Kasumi-1 (cell line): ENCODE measurements around the gene IDH3G.

ENCODE experiments used
- DNase-seq, 2 experiments: peaks; one replicate each; lab custom pipeline; 2025; lab: John Stamatoyannopoulos, UW

Gene IDH3G

DNA sequence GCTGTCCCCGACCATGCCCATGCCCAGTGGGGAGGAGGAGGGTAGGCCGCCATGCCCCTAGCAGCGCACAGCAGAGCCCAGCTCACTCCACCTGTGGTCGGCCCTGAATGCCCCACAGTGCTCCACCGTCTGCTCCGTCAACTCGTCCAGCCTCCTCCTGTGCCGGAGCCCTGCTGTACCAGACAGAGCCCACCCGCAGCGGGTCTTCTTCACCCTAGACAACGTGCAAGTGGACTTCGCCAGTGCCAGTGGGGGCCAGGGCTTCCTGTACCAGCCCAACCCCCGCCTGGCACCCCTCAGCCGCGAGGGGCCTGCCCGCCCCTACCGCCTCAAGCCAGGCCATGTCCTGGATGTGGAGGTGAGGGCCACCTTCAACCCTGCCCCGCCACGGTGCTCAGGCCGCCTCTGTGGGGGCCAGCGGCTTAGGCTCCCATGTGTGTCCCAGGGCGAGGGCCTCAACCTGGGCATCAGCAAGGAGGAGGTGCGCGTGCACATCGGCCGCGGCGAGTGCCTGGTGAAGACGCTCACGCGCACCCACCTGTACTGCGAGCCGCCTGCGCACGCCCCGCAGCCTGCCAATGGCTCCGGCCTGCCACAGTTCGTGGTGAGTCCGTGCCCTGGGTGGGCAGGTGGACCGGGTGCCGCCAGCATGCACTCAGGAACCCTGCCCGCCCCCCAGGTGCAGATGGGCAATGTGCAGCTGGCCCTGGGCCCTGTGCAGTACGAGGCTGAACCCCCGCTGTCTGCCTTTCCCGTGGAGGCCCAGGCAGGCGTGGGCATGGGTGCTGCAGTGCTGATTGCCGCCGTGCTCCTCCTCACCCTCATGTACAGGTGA lies 20.2 kb downstream of the IDH3G start:
- DNase-seq: no peak

DNA sequence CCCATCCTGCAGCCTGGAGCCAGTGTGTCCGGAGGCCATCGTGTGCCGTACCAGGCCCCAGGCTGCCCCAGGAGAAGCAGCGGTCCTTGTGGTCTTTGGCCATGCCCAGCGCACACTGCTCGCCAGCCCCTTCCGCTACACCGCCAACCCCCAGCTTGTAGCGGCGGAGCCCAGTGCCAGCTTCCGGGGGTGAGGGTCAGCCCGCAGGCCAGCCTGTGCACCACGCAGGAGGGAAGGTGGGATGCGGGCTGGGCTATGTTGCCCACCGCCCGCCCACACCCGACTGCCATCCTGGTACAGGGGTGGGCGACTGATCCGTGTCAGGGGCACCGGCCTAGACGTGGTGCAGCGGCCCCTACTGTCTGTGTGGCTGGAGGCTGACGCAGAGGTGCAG lies 21.0 kb downstream of the IDH3G start:
- no peak for DNase-seq

DNA sequence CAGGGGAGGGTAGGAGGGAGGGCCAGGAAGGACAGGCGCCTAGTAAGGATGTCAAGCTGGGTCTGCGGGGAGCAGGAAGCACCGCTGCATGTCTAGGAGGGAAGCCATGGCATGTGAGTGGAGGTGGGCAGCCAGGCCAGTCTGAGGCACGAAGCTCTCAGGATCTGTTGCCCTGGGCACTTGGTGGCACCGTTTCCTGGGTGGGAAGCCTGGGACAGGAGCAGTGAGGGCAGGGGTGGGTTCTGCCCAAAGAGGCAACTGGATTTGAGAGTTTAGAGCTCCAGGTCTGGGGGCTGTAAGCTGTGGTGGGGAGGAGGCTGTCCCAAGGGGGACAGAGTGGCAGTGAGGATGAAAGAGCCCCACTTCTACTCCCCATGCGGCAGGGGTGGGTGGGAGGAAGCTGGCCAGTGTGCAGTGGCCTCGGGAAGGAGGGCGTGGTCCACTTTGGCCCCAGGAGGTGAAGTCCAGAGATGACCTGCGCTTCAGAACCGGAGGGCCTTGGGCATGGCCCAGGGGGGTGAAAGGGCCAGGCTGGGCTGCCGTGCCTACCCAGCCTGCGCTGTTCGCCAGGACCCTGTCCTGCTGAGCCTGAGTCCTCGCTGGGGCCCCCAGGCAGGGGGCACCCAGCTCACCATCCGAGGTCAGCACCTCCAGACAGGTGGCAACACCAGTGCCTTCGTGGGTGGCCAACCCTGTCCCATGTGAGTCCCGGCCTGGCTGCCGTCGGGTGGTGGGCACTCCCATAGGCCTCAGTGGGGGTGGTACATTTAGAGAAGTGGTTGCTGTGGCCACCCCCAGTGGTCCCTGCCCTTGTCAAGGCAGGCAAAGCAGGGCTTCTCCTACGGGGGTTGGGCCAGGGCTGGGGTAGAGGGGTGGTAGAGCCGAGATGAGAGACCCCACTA lies 21.6 kb downstream of the IDH3G start:
- no peak for DNase-seq

DNA sequence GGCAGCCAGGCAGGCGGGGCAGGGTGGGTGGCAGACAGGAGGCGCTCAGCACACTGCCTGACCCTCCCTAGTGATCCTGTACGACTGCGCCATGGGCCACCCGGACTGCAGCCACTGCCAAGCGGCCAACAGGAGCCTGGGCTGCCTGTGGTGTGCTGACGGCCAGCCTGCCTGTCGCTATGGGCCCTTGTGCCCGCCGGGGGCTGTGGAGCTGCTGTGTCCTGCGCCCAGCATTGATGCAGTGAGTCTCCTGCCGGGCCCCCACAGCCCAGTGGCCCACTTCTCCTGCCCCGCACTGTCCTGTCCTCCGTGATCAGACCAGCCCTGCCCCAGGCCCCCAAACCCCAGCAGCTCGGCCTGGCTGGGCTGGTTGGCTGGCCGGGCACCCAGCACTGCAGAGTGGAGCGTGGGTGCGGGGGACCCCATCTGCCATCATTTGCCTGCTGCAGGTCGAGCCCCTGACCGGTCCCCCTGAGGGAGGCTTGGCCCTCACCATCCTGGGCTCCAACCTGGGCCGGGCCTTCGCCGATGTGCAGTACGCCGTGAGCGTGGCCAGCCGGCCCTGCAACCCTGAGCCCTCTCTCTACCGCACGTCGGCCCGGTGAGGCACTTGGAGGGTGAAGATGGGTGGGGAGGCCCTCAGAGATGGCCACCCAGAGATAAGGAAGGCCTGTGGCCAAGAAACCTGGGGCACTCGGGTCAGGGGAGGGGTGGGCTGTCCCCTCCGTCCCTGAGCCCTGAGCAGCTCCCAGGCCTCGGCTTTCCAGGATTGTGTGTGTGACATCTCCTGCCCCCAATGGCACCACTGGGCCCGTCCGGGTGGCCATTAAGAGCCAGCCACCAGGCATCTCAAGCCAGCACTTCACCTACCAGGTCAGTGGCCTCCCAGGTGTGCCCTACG lies 22.5 kb downstream of the IDH3G start:
- DNase-seq: no peak

DNA sequence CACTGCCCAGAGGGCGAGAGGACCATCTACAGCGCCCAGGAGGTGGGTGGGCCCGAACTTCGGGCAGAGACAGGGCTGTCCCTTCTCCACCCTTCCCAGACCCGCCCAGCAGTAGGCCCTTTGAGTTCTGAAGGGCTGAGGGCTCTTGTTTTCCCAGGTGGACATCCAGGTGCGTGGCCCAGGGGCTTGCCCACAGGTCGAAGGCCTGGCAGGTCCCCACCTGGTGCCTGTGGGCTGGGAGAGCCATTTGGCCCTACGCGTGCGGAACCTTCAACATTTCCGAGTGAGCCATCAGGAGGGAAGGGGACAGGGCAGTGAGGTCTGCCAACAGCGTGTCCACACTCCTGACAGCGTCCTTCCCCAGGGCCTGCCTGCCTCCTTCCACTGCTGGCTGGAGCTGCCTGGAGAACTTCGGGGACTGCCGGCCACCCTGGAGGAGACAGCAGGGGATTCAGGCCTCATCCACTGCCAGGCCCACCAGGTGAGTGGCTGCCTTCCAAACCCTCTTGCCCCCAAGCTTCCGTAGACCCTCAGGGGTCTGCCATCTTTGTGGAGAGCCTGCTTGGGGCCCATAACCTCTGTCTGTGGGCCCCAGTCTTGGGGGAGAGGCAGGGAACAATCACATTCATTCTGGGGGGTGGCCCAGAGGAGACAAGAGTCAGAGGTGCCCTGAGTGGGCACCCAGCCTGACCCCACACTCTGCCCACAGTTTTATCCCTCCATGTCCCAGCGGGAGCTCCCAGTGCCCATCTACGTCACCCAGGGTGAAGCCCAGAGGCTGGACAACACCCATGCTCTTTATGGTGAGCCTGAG lies 23.4 kb downstream of the IDH3G start:
- no peak for DNase-seq

DNA sequence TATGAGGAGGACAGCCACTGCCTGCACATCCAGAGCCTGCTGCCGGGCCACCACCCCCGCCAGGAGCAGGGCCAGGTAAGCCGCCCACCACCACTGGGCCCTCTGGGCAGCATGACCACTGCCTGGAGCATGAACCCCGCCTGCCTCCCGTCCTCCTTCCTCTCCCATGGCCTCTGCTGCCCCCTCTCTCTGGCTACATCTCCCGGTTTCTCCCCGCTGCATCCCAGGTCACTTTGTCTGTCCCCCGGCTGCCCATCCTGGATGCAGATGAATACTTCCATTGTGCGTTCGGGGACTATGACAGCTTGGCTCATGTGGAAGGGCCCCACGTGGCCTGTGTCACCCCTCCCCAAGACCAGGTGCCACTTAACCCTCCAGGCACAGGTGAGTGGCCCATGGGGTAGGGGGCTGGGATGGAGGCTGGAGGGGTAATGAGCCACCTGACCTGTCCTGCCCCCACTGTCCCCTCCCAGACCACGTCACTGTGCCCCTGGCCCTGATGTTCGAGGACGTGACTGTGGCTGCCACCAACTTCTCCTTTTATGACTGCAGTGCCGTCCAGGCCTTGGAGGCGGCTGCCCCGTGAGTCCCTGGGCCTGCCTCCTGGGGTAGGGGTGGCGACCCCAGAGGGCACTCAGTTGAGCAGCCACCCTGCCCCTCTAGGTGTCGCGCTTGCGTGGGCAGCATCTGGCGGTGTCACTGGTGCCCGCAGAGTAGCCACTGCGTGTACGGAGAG lies 24.1 kb downstream of the IDH3G start:
- DNase-seq: no peak

DNA sequence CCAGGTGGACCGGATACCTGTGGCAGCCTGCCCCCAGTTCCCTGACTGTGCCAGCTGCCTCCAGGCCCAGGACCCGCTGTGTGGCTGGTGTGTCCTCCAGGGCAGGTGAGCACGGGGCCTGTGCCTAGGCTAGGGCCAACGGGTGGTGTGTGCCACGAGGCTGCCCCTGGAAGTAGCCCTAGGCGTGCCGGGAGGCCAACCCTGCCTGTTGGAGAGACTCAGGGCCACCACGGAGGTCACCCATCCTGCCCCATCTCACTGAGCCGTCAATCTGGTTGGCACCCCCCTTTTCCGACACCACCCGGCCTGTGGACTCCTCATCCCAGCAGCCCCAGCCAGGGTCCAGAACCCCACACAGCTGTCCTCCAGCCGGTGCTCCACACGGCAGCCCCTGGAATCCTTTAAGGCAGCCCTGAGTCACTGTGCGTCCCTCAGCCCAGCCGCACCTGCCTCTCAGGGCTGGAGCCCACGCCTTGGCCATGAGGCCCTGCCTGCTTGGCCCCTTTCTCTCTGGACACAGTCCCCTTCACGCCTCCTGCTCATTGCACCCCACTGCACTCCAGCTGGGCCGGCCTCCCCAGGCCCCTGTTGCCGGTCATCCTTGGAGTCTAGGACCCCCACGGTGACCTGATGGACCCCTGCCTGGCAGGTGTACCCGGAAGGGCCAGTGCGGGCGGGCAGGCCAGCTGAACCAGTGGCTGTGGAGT lies 24.9 kb downstream of the IDH3G start:
- DNase-seq: no peak

DNA sequence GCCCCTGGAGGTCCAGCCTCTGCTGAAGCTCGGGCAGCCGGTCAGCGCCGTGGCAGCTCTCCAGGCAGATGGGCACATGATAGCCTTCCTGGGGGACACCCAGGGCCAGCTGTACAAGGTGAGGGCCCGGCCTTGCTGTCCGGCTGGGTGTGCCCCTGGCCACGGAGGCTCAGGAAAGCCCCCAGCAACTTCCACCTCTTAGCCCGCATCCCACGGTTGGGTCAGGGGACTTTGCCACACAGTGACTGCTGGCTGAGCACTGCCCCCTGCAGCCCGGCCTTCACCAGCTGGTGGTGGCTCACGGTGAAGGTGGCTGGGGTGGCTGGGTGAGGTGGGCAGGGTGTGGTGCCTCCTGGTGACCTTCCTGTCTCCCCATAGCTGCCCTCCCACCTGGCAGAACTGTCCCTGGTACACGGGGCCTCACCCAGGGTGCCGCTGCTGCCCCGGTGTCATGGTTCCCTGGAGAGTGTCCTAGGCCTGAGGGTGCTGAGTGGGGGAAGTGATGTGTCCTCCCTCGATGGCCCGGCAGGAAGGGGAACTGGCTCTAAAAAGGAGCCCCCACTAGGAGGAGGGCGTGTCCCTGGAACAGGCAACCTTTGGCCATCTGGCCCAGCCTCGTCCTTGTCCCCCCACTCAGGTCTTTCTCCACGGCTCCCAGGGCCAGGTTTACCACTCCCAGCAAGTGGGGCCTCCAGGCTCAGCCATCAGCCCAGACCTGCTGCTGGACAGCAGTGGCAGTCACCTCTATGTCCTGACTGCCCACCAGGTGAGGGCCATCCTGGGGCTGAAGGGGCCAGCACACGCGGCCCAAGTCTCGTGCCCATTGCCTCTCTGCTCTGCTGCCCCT lies 25.6 kb downstream of the IDH3G start:
- DNase-seq: no peak

DNA sequence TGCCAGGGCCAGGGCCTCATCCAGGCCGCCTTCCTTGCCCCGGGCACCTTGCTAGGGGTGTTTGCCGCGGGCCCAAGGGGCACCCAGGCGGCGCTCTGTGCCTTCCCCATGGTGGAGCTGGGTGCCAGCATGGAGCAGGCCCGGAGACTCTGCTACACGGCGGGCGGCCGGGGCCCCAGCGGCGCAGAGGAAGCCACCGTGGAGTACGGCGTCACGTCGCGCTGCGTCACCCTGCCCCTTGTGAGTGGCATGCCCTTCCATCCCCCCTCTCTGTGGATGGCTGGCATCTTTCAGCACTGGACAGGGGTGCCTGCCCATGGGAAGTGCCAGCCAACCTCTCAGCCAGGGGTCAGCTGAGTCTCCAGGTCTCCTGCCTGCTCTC lies 26.5 kb downstream of the IDH3G start:
- no peak for DNase-seq

DNA sequence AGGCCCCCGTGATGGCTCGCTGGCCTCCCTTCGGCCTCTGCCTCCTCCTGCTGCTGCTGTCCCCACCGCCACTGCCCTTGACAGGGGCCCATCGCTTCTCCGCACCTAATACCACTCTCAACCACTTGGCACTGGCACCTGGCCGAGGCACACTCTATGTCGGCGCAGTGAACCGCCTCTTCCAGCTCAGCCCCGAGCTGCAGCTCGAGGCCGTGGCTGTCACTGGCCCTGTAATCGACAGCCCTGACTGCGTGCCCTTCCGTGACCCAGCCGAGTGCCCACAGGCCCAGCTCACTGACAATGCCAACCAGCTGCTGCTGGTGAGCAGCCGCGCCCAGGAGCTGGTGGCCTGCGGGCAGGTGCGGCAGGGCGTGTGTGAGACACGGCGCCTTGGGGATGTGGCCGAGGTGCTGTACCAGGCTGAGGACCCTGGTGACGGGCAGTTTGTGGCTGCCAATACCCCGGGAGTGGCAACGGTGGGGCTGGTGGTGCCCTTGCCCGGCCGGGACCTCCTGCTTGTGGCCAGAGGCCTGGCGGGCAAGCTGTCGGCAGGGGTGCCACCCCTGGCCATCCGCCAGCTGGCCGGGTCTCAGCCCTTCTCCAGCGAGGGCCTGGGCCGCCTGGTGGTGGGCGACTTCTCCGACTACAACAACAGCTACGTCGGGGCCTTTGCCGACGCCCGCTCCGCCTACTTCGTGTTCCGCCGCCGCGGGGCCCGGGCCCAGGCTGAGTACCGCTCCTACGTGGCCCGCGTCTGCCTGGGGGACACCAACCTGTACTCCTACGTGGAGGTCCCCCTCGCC lies 27.1 kb downstream of the IDH3G start:
- DNase-seq: no peak

DNA sequence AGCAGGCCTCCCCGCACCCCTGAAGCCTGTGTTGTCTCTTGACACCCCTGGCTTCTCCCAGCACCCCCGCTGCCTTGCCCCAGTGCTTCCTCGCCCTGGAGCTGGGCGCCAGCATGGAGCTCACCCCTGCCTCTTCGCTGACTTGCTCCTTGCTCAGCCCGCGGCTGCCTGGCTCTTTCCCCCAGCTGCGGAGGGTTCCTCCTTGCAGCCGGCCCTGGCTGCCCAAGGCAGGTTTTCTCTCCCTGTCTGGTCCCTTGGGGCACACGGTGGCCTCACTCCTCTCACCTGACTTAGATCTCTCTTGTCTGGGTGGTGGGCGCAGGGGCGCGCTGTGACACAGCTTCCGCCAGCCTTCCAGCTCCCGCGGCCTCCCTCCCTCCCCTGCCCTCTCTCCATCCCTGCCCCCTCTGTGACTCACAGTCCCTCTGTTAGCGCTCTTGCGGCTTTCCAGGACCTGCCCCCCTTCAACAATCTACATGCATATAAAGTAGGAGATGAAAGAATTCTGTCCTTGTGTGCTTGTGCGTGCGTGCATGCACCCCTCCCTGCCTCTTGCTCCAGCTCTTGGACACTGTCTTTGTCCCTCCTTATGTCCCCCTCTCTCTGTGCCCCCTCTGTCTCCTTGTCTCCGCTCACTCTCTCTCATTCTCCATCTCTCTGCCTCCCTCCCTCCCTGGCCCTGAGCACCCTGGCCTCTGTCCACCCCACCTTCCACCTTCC lies 27.9 kb downstream of the IDH3G start:
- peak; percentile 63 to 65 for DNase-seq

DNA sequence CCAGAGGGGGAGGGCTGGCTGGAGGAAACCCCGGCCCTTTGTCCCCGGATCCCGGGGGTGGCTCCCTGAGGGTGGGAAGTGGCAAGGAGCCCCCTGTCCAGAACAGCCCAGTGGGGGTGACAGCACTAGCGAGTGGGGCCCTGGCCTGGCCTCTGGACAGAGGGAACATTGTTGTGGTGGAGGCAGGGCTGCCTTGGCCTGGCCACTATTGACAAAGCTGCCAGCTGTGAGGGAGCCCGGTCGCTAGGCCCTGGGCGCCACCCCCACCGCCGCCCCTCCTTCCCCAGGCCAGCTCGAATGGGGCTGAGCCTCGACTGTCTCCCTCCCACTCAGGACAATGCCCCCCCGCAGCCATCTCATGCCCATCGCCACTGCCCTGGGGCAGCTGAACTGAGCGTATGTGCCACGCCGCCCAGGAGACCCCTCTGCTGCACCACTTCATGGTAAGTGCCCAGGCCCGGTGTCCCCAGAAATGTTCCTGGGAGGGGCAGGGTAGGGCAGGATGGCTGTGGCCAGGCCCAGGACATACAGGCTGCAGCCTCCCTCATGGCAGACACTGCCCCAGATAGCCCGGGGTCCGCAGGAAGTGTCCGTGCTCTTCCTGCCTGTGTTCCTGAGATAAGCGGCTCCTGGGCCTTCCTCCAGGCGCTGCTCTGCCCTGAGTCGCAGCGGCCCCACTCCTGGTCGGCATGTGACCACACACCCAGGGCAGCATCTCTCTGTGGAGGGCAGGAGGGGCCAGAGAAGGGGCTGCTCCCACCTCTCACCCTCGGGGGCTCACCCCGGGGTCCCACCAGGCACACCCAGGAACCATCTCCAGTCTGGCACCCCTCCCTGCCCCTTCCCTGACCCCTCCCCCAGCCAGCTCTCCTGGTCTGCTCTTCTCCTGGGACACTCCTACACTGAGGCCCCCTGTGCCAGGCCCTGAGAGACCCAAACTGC lies 28.8 kb downstream of the IDH3G start:
- DNase-seq: no peak

DNA sequence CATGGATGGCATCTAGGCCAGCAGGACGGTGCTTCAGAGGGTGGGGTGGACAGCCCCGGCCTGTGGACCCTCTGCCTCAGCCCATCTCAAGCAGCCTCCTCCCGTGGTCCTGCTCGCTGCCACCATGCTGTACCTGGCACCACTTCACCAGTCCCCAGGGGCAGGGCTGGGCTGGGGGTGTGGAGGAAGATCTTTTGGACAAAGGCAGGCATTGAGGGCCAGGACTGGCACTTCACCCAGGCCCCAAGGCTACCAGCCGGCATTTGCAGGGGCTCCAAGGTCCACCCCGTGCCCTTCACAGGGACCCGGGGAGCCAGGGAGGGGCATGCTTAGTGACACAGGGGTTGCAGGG lies 29.4 kb downstream of the IDH3G start:
- DNase-seq: no peak

DNA sequence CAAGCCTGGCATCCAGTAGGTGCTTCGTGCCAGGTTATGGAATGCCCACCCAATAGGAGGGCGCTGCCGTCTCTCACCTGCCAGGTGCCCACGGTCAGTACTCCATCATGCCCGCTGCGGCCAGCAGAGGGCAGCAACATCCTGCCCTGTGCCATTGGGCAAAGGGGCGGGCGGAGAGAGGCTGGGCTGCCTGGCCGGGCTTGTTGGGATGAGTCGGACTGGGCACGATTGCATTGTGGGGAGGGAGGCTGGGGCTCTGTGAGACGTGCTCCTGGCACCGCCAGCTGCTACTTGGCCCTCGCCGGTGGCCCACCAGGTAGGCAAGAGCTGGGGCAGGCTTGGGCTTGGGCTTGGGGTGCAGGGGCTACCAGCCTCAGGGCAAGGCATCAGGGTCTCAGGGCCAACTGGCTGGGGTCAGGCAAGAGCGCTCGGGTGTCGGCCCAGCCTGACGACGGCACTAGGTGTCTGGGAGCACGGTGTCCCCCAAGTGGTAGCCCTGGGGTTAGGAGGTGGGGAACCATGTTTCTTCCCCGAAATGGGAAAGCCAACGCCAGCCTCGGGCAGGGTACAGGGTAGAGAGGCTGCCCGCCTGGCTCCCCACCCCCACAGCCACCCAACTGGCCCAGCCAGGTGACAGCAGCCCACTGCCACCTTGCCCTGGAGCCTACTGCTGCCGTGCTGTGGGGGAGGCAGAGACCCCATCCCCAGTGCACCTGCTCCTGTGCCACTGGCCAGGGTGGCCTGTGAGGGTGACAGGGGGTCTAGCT lies 30.0 kb downstream of the IDH3G start, which contains the start of gene PLXNB3:
Gene PLXNB3 (plus strand): TSS at position 261 of the 767 bp plus-strand sequence. CDS start 1,287 bp downstream, outside the sequence.
- peak; percentile 9 to 43 for DNase-seq

DNA sequence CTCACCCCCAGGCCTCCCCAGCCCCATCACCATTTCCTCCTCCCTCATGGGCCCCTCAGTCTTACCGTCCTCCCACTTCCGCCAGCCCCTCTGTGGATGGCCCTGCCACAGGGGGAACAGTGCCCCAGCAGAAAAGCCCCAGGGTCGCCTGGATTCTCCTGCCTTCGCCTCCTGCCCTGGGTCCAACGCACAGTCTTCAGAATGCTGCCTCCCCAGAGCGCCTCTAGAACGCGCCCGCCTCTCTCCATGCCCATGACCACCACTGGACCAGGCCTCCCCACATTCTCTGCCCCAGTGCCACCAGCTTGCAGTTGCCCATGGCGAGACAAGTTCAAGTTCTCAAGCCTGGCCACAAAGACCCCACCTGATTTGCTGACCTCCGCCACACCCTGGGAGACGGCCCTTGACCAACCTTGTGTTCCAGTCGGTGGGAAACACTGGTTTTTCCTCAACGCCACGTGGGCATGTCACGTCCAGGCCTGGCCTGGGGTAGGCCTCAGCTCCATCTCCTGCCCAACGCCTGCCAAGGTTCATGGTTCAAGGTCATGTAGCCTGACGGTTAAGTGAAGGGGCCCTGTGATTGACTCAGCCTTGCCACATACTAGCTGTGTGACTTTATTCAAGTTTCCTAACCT lies 30.8 kb downstream of the IDH3G start:
- DNase-seq: no peak
